Measurements from ENCODE around the gene USP49. TPM values are rescaled to one million over a fixed set of nuclear protein-coding genes. Genes with fewer than 3 reads are reported as not detected.

The USP49 gene
- polyA plus RNA-seq, 1 of the 3 experiments (the other 2 are of a cell fraction) = 2.4 TPM

DNA sequence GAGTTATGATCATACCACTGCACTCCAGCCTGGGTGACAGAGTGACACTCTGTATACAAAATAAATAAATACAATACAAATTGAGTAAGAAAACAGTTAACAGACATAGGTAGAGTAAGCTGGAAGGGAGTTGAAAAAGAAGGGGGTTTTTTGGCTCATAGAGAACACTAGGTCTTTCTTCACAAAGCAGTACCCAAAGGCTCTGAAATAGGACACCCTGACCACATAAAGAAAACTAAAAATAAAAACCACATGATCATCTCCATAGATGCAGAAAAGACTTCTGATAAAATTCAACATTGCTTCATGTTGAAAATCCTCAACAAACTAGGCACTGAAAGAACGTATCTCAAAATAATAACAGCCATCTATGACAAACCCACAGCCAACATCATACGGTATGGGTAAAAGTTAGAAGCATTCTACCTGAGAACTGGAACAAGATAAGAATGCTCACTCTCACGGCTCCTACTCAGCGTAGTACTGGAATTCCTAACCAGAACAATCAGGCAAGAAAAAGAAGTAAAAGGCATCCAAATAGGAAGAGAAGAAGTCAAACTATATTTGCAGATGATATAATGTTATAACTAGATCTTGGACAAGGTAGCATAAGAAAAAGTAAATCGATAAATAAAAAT is 59.0 kb downstream of the USP49 start:
- Histone ChIP-seq H3K36me3 (replicated peaks in 1 of 2; ENCODE audit: control insufficient read depth in 1 of 2, insufficient read depth in 2 of 2, low read length in 1 of 2) (no peaks in the 10 kb centered on the region), H3K27me3 (ENCODE audit: insufficient read depth) (no peaks in the 10 kb centered on the region), H3K4me1 (ENCODE audit: control insufficient read depth in 1 of 2, insufficient read depth in 2 of 2, low read depth in 1 of 2, low read length in 1 of 2) (peaks cover 0 to 6% of the 10 kb centered on the region in 2 experiments; a peak in 1 of 4 replicates), H3K27ac (ENCODE audit: low read depth in 2 of 2, low read length in 1 of 2) (no peak overlapping the region), H3K4me3 (ENCODE audit: low read depth in 2 of 2, low read length in 1 of 2) (no peak overlapping the region), H4K20me1 (ENCODE audit: insufficient read depth) (no peaks in the 10 kb centered on the region), H2AFZ (ENCODE audit: low read depth) (no peak overlapping the region), H3K4me2 (no peak overlapping the region), H3K9me3 (no peaks in the 10 kb centered on the region), H3F3A (replicated peaks; ENCODE audit: insufficient read depth) (no peaks in the 10 kb centered on the region), H3K9me2 (no peaks in the 10 kb centered on the region), H3K79me2 (ENCODE audit: insufficient read depth) (no peaks in the 10 kb centered on the region), H3K9ac (no peak overlapping the region)
- TF ChIP-seq YY1 (IDR thresholded peaks at IDR 0.05; ENCODE audit: low read depth) (no peak), FOXJ3 (CRISPR knock-in tag; IDR thresholded peaks at IDR 0.05) (no peak), ELF1 (IDR thresholded peaks at IDR 0.05) (no peak), CHD2 (IDR thresholded peaks at IDR 0.05; ENCODE audit: low read length, partially characterized antibody) (no peak), SMC3 (IDR thresholded peaks at IDR 0.05; ENCODE audit: low read depth, low read length) (no peak), RCOR1 (IDR thresholded peaks at IDR 0.05; ENCODE audit: low read length) (no peak), RXRA (IDR thresholded peaks at IDR 0.05; ENCODE audit: borderline replicate concordance, low read depth) (no peak)
- TF ChIP-seq, protein P1, sequence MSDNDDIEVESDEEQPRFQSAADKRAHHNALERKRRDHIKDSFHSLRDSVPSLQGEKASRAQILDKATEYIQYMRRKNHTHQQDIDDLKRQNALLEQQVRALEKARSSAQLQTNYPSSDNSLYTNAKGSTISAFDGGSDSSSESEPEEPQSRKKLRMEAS (IDR thresholded peaks at IDR 0.05; ENCODE audit: low read depth) = no peak
- ChIA-PET CTCF (interaction anchor here (1.8 to 2.7 kb wide), 2 partner anchors 11 to 208 kb away, joined by 7 to 15 read pairs; no protein-coding TSS in a partner anchor), POLR2A (no interaction called here)
- 98% methylated on average over 5 of the region's 5 CpGs for WGBS (ENCODE audit: low lambda C conversion rate)
- no peak for DNase-seq

DNA sequence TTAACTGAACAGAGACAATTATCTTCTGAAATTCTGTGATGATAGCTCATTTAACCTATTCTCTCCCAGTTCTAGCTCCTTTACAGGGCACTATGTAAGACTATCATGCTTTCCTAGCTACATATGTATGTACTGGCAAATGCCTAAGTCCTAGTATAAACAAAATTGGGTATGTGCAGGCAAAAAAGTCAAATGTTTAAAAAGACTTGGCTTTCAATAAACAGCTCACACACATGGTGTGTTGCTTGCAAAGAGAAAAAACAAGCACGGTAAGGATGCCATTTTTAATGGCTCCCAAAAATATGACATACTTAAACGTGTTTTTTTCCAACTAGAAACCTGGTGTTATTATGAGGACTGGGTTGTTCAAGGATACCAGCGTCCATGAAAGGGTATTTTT is 62.9 kb downstream of the USP49 start:
- 87% methylated on average over 3 of the region's 3 CpGs for WGBS (ENCODE audit: low lambda C conversion rate)
- POLR2A ChIA-PET = no interaction called here
- no peak overlapping the region for H3K27ac ChIP-seq (ENCODE audit: low read depth in 2 of 2, low read length in 1 of 2)

More for the DNA sequence above, 62.9 kb downstream of the USP49 start:
- no peaks in the 10 kb centered on the region; the same call in 1 of the 2 replicates for H3K9me2 ChIP-seq
- TF ChIP-seq FOSL2 (IDR thresholded peaks at IDR 0.05; ENCODE audit: borderline replicate concordance, low read depth) = no peak
- TF ChIP-seq, protein P2, sequence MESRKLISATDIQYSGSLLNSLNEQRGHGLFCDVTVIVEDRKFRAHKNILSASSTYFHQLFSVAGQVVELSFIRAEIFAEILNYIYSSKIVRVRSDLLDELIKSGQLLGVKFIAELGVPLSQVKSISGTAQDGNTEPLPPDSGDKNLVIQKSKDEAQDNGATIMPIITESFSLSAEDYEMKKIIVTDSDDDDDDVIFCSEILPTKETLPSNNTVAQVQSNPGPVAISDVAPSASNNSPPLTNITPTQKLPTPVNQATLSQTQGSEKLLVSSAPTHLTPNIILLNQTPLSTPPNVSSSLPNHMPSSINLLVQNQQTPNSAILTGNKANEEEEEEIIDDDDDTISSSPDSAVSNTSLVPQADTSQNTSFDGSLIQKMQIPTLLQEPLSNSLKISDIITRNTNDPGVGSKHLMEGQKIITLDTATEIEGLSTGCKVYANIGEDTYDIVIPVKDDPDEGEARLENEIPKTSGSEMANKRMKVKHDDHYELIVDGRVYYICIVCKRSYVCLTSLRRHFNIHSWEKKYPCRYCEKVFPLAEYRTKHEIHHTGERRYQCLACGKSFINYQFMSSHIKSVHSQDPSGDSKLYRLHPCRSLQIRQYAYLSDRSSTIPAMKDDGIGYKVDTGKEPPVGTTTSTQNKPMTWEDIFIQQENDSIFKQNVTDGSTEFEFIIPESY (IDR thresholded peaks at IDR 0.05; ENCODE audit: borderline replicate concordance, low read depth) = no peak
- TF ChIP-seq FOXJ3 (CRISPR knock-in tag; IDR thresholded peaks at IDR 0.05) = no peak
- TF ChIP-seq, protein P3, sequence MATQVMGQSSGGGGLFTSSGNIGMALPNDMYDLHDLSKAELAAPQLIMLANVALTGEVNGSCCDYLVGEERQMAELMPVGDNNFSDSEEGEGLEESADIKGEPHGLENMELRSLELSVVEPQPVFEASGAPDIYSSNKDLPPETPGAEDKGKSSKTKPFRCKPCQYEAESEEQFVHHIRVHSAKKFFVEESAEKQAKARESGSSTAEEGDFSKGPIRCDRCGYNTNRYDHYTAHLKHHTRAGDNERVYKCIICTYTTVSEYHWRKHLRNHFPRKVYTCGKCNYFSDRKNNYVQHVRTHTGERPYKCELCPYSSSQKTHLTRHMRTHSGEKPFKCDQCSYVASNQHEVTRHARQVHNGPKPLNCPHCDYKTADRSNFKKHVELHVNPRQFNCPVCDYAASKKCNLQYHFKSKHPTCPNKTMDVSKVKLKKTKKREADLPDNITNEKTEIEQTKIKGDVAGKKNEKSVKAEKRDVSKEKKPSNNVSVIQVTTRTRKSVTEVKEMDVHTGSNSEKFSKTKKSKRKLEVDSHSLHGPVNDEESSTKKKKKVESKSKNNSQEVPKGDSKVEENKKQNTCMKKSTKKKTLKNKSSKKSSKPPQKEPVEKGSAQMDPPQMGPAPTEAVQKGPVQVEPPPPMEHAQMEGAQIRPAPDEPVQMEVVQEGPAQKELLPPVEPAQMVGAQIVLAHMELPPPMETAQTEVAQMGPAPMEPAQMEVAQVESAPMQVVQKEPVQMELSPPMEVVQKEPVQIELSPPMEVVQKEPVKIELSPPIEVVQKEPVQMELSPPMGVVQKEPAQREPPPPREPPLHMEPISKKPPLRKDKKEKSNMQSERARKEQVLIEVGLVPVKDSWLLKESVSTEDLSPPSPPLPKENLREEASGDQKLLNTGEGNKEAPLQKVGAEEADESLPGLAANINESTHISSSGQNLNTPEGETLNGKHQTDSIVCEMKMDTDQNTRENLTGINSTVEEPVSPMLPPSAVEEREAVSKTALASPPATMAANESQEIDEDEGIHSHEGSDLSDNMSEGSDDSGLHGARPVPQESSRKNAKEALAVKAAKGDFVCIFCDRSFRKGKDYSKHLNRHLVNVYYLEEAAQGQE (IDR thresholded peaks at IDR 0.05; ENCODE audit: low read depth, low read length) = no peak
- TF ChIP-seq POLR2AphosphoS5 (IDR thresholded peaks at IDR 0.05; ENCODE audit: low read depth, low read length) = no peak
- no peak for TF ChIP-seq RAD21 (IDR thresholded peaks at IDR 0.05; ENCODE audit: low read length)
- no peak for TF ChIP-seq TCF12 (IDR thresholded peaks at IDR 0.05)
- TF ChIP-seq YY1 (IDR thresholded peaks at IDR 0.05; ENCODE audit: low read depth) = no peak
- TF ChIP-seq, protein P1 (IDR thresholded peaks at IDR 0.05; ENCODE audit: low read depth) = no peak
- H2AFZ ChIP-seq (ENCODE audit: low read depth) = no peak overlapping the region
- no peaks in the 10 kb centered on the region for H4K20me1 ChIP-seq (ENCODE audit: insufficient read depth)
- no peaks in the 10 kb centered on the region for H3K9me3 ChIP-seq
- H3K4me2 ChIP-seq = no peak overlapping the region
- CTCF ChIA-PET = interaction anchor here (0.7 to 1.1 kb wide), 2 partner anchors 15 to 212 kb away, joined by 4 read pairs; no protein-coding TSS in a partner anchor
- no peak overlapping the region for H3K9ac ChIP-seq
- H3K4me3 ChIP-seq (ENCODE audit: low read depth in 2 of 2, low read length in 1 of 2) = no peak overlapping the region
- no peaks in the 10 kb centered on the region for H3K79me2 ChIP-seq (ENCODE audit: insufficient read depth)
- peaks cover 0 to 5% of the 10 kb centered on the region in 2 experiments for H3K36me3 ChIP-seq (replicated peaks in 1 of 2; ENCODE audit: control insufficient read depth in 1 of 2, insufficient read depth in 2 of 2, low read length in 1 of 2)
- no peaks in the 10 kb centered on the region for H3F3A ChIP-seq (replicated peaks; ENCODE audit: insufficient read depth)
- H3K4me1 ChIP-seq (ENCODE audit: control insufficient read depth in 1 of 2, insufficient read depth in 2 of 2, low read depth in 1 of 2, low read length in 1 of 2) = peaks cover 0 to 6% of the 10 kb centered on the region in 2 experiments; a peak in 1 of 4 replicates
- DNase-seq = no peak
- H3K27me3 ChIP-seq (ENCODE audit: insufficient read depth) = no peaks in the 10 kb centered on the region
